Tibial artery (tissue), 4 donors: ENCODE measurements around the gene PIEZO2.

ENCODE experiments used
- DNase-seq, 2 donors: peaks; one replicate each; pipeline ENCODE4 v3.0.0-alpha.2; 2019
- H3K27ac ChIP-seq, 2 donors: fragments of 200-600 bp; sonication (generic) in 1 of 2; 1 replicate in 1 of 2; 2 replicates in 1 of 2; pipeline ENCODE4 v1.5.1; 2018 to 2019; ENCODE audit warnings: mild to moderate bottlenecking in 1 of 2
- H3K27me3 ChIP-seq, 2 donors: fragments of 200-600 bp; sonication (generic) in 1 of 2; one replicate each; pipeline versions ENCODE4 v1.5.1 to v1.6.0; 2016 to 2019
- H3K36me3 ChIP-seq, 3 donors: fragments of 200-600 bp; sonication (generic) in 2 of 3; one replicate each; pipeline ENCODE4 v1.5.1; 2016 to 2019; ENCODE audit warnings: mild to moderate bottlenecking in 2 of 3
- H3K4me1 ChIP-seq, 4 donors: fragments of 200-600 bp; sonication (generic) in 2 of 4; 1 replicate in 3 of 4; 2 replicates in 1 of 4; pipeline ENCODE4 v1.5.1; 2016 to 2019
- H3K4me3 ChIP-seq, 2 donors: fragments of 200-600 bp; sonication (generic) in 1 of 2; 1 replicate in 1 of 2; 2 replicates in 1 of 2; pipeline ENCODE4 v1.5.1; 2018 to 2019; ENCODE audit warnings: mild to moderate bottlenecking in 2 of 2
- H3K9me3 ChIP-seq, 3 donors: fragments of 200-600 bp; sonication (generic) in 1 of 3; one replicate each; pipeline ENCODE4 v1.5.1; 2016 to 2019
- intact Hi-C: fragments of 100-400 bp; cut with DNase I; formaldehyde crosslinking; loops from one replicate; pipeline ENCODE4 v1.15.0; 2023; ENCODE audit warnings: low total_unique reads
- TF ChIP-seq, protein P1 (sequence below), 2 experiments: fragments of 200-600 bp in 1 of 2; fragments of 450-650 bp in 1 of 2; IDR thresholded peaks; one replicate each; pipeline ENCODE4 v1.5.1; 2017 to 2019; ENCODE audit warnings: antibody characterized with exemption in 2 of 2, mild to moderate bottlenecking in 1 of 2, moderate library complexity in 1 of 2

Gene PIEZO2

GRCh38 chr18:11055721-11056120, 93.6 kb downstream of the PIEZO2 start:
- Histone ChIP-seq H3K4me3 (no peak overlapping the region), H3K4me1 (no peaks in the 10 kb centered on the region), H3K27ac (no peak overlapping the region), H3K27me3 (no peaks in the 10 kb centered on the region), H3K9me3 (no peaks in the 10 kb centered on the region), H3K36me3 (no peaks in the 10 kb centered on the region)
- no peak for DNase-seq
- TF ChIP-seq, protein P1, sequence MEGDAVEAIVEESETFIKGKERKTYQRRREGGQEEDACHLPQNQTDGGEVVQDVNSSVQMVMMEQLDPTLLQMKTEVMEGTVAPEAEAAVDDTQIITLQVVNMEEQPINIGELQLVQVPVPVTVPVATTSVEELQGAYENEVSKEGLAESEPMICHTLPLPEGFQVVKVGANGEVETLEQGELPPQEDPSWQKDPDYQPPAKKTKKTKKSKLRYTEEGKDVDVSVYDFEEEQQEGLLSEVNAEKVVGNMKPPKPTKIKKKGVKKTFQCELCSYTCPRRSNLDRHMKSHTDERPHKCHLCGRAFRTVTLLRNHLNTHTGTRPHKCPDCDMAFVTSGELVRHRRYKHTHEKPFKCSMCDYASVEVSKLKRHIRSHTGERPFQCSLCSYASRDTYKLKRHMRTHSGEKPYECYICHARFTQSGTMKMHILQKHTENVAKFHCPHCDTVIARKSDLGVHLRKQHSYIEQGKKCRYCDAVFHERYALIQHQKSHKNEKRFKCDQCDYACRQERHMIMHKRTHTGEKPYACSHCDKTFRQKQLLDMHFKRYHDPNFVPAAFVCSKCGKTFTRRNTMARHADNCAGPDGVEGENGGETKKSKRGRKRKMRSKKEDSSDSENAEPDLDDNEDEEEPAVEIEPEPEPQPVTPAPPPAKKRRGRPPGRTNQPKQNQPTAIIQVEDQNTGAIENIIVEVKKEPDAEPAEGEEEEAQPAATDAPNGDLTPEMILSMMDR (IDR thresholded peaks at IDR 0.05) = no peak
- intact Hi-C loops = no loop called here

DNA sequence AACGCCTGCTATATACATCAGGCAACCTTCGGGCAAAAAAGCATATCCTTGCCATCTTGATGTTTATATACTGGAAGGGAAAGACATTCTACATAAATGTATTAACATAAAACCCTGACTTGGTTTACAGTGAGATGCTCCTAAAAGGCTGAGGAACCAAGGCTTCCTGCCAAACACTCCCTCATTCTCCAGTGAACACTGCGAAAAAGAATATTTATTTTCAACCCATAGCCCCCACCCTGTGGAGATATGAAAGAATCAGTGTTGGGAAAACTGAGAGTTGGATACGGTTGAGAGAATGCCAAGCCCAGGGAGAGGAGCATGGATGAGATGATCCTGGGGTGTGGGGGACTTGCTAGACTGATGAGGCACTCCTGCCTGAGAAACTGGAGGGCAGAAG, 94.9 kb downstream of the PIEZO2 start:
- H3K4me3 ChIP-seq = no peak overlapping the region
- H3K36me3 ChIP-seq = no peaks in the 10 kb centered on the region
- no peaks in the 10 kb centered on the region for H3K27me3 ChIP-seq
- no peaks in the 10 kb centered on the region for H3K4me1 ChIP-seq
- H3K9me3 ChIP-seq = no peaks in the 10 kb centered on the region
- intact Hi-C loops = no loop called here
- TF ChIP-seq, protein P1 (IDR thresholded peaks at IDR 0.05) = no peak
- H3K27ac ChIP-seq = no peak overlapping the region
- DNase-seq = no peak

GRCh38 chr18:11053293-11053692, 96.1 kb downstream of the PIEZO2 start:
- intact Hi-C loops = no loop called here
- Histone ChIP-seq H3K4me3 (no peak overlapping the region), H3K4me1 (no peaks in the 10 kb centered on the region)

GRCh38 chr18:11052800-11053199, 96.6 kb downstream of the PIEZO2 start:
- DNase-seq = no peak
- Histone ChIP-seq H3K27ac (no peak overlapping the region), H3K9me3 (no peaks in the 10 kb centered on the region), H3K36me3 (no peaks in the 10 kb centered on the region), H3K4me3 (no peak overlapping the region), H3K4me1 (no peaks in the 10 kb centered on the region), H3K27me3 (no peaks in the 10 kb centered on the region)
- TF ChIP-seq, protein P1 (IDR thresholded peaks at IDR 0.05) = no peak
- intact Hi-C loops = no loop called here

More at GRCh38 chr18:11053293-11053692, 96.1 kb downstream of the PIEZO2 start:
- no peak for DNase-seq
- TF ChIP-seq, protein P1 (IDR thresholded peaks at IDR 0.05) = no peak
- Histone ChIP-seq H3K27me3 (no peaks in the 10 kb centered on the region), H3K27ac (no peak overlapping the region), H3K9me3 (no peaks in the 10 kb centered on the region), H3K36me3 (no peaks in the 10 kb centered on the region)

DNA sequence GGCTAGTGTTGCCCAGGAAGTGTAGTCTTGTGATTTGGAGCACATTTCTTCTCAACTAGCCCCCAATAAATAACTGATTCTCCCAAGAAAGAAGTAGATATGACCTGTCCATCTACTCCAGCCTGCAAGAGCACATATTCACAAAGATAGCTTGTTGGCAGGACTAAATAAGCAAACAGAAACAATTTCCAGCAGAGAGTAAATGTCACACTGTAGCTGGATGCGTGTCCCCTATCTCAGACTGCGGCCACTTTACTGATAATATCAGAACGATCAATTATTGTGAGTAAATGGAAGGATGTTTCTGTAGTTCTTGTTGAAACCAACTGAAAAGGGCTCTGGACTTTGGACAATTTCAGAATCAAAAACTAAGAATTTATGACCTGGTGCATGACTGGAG, 97.9 kb downstream of the PIEZO2 start:
- TF ChIP-seq, protein P1 (IDR thresholded peaks at IDR 0.05) = no peak
- no peaks in the 10 kb centered on the region for H3K4me1 ChIP-seq
- H3K27me3 ChIP-seq = no peaks in the 10 kb centered on the region
- intact Hi-C loops = no loop called here
- H3K9me3 ChIP-seq = no peaks in the 10 kb centered on the region
- no peaks in the 10 kb centered on the region for H3K36me3 ChIP-seq
- H3K27ac ChIP-seq = no peak overlapping the region
- H3K4me3 ChIP-seq = no peak overlapping the region
- no peak for DNase-seq

GRCh38 chr18:11050966-11051365, 98.4 kb downstream of the PIEZO2 start:
- Histone ChIP-seq H3K36me3 (no peaks in the 10 kb centered on the region), H3K4me3 (no peak overlapping the region)
- DNase-seq = no peak

More at GRCh38 chr18:11050966-11051365, 98.4 kb downstream of the PIEZO2 start:
- H3K27ac ChIP-seq = no peak overlapping the region
- intact Hi-C loops = no loop called here
- no peaks in the 10 kb centered on the region for H3K27me3 ChIP-seq
- TF ChIP-seq, protein P1 (IDR thresholded peaks at IDR 0.05) = no peak
- H3K9me3 ChIP-seq = no peaks in the 10 kb centered on the region
- H3K4me1 ChIP-seq = no peaks in the 10 kb centered on the region
